ENCODE measurements around the gene AKT1S1. TPM values are rescaled to one million over a fixed set of nuclear protein-coding genes. Genes with fewer than 3 reads are reported as not detected.

The AKT1S1 gene
- total RNA-seq, 2 experiments from 2014 or later, result 17.5 to 19.5 TPM

DNA sequence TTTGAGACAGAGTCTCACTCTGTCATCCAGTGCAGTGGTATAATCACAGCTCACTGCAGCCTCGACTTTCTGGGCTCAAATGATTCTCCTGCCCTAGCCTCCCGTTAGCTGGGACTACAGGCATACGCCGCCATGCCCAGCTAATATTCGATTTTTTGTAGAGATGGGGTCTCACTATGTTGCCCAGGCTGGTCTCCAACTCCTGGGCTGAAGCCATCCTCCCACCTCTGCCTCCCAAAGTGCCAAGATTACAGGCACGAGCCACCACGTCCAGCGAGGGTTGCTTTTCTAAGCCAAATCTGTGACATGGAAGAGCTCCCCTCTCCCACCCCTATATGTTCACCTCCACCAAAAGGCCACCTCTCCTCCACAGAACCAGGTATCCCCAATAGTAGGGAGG is 40.9 kb upstream of the AKT1S1 start:
- ATAC-seq, result no peak
- ChIA-PET POLR2A (interaction anchor here (1.1 to 13.2 kb wide), 3 partner anchors 7 to 41 kb away, joined by 3 to 167 read pairs (median 5); partner anchors contain the start of genes AKT1S1, ATF5 and NUP62), CTCF (interaction anchor here (0.6 to 1.3 kb wide), 2 partner anchors 10 to 48 kb away, joined by 3 to 4 read pairs; no protein-coding TSS in a partner anchor)
- intact Hi-C loops (cut with micrococcal nuclease), result no loop called here
- no peak for DNase-seq
- no peak overlapping the region for H3K4me3 Mint-ChIP-seq
- H3K4me1 Mint-ChIP-seq (ENCODE audit: low read depth), result peaks cover 50% of the 10 kb centered on the region
- no peaks in the 10 kb centered on the region for H3K9me3 Mint-ChIP-seq
- TF ChIP-seq, protein P1, sequence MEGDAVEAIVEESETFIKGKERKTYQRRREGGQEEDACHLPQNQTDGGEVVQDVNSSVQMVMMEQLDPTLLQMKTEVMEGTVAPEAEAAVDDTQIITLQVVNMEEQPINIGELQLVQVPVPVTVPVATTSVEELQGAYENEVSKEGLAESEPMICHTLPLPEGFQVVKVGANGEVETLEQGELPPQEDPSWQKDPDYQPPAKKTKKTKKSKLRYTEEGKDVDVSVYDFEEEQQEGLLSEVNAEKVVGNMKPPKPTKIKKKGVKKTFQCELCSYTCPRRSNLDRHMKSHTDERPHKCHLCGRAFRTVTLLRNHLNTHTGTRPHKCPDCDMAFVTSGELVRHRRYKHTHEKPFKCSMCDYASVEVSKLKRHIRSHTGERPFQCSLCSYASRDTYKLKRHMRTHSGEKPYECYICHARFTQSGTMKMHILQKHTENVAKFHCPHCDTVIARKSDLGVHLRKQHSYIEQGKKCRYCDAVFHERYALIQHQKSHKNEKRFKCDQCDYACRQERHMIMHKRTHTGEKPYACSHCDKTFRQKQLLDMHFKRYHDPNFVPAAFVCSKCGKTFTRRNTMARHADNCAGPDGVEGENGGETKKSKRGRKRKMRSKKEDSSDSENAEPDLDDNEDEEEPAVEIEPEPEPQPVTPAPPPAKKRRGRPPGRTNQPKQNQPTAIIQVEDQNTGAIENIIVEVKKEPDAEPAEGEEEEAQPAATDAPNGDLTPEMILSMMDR (IDR thresholded peaks at IDR 0.05), result no peak
- no peak overlapping the region for H3K27ac Mint-ChIP-seq
- no peaks in the 10 kb centered on the region for H3K27me3 Mint-ChIP-seq
- H3K36me3 Mint-ChIP-seq (ENCODE audit: low read depth), result peaks cover 71% of the 10 kb centered on the region

DNA sequence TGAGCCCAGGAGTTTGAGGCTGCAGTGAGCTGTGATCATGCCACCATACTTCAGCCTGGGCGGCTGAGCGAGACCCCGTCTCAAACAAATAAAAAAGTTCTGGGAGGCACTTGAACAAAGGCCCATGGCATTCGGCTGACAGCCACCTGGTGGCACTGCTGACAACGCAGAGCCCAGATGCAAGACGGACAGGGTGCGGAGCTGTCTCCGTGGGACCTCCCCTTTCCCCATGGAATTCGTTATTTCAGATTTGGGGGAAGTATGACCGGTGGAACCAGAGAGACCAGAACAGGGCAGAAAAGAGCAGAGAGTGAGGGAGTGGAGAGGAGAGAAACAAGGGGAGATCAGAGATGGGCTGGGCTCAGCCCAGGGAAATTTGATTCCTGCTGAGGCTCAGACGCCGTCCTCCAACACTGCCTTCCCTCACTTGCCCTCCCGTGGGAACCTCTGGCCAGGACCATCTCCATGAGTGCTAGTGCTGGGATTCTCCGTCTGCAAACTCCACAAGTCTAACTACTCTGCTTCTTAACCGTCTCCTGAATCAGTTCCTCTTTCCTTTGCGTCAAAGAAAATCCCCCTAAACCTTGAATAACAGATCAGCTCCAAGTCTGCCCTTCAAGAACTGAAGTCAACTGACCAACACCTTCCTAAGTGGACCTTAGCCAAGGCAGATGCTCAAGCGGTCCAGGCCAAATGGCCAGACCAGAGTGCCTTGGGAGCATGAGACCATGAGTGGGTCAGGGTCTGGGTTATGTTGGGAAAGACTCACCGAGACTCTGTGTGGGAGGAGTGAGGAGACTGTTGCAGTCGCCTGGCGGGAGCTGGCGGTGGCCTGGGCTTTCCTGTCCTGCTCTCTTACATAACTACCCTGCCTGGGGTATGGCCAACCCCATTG is 39.9 kb upstream of the AKT1S1 start:
- no peak overlapping the region for H3K4me3 Mint-ChIP-seq
- H3K4me1 Mint-ChIP-seq (ENCODE audit: low read depth), result peaks cover 55% of the 10 kb centered on the region
- H3K27me3 Mint-ChIP-seq, result no peaks in the 10 kb centered on the region
- CTCF ChIA-PET, result interaction anchor here (0.6 to 1.3 kb wide), 2 partner anchors 11 to 49 kb away, joined by 3 to 4 read pairs; no protein-coding TSS in a partner anchor
- TF ChIP-seq, protein P1 (IDR thresholded peaks at IDR 0.05), result no peak
- ATAC-seq (no peak), DNase-seq (no peak)
- peak overlapping the region; percentile 35 for H3K27ac Mint-ChIP-seq
- H3K9me3 Mint-ChIP-seq, result no peaks in the 10 kb centered on the region
- POLR2A ChIA-PET, result interaction anchor here (0.6 to 13.2 kb wide), 2 partner anchors 8 to 17 kb away, joined by 3 to 167 read pairs; partner anchors contain the start of genes ATF5 and NUP62
- H3K36me3 Mint-ChIP-seq (ENCODE audit: low read depth), result peaks cover 74% of the 10 kb centered on the region
- intact Hi-C loops (cut with micrococcal nuclease), result no loop called here

DNA sequence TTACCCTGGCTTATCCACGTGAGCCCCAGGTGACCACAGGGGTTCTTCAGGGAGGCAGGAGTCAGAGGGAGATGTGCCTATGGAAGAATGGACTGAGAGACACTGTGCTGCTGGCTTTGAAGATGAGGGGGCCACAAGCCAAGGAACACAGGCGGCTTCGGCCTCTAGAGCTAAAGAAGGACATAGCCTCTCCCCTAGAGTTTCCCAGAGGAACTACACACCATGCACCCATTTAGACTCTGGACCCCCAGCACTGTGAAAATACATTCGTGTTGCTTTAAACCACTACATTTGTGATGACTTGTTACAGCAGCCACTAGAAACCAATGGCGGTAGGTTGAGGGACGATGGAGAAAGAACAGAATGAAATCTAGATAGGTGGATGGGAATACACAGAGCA is 38.1 kb upstream of the AKT1S1 start:
- H3K4me1 Mint-ChIP-seq (ENCODE audit: low read depth), result peaks cover 57% of the 10 kb centered on the region

DNA sequence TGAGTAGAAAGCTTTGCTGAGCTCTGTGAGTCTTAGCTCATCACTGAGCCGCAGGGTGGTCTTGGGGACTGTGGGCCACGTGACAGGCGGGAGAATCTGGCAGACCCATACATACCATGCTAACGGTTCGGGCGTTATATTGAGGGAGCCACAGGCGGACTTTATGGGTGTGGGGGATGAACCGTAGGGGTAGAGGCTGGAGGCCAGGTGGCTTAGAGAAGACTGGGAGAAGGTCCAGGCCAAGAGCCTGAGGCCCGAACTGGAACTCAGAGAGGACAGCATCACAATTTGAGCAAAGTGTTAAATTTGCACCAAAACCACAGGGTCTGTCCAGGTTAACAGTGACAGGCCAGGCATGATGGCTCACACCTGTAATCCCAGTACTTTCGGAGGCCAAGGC is 36.6 kb upstream of the AKT1S1 start:
- intact Hi-C loops (cut with micrococcal nuclease), result no loop called here
- CTCF ChIA-PET, result interaction anchor here (0.6 to 1.8 kb wide), 6 partner anchors 15 to 223 kb away, joined by 3 to 7 read pairs (median 4); partner anchors contain the start of genes ATF5 and NUP62
- no peak overlapping the region for H3K4me3 Mint-ChIP-seq
- ATAC-seq, result no peak
- peaks cover 60% of the 10 kb centered on the region for H3K4me1 Mint-ChIP-seq (ENCODE audit: low read depth)
- TF ChIP-seq, protein P1 (IDR thresholded peaks at IDR 0.05), result no peak
- H3K9me3 Mint-ChIP-seq, result no peaks in the 10 kb centered on the region
- H3K27me3 Mint-ChIP-seq, result no peaks in the 10 kb centered on the region
- H3K36me3 Mint-ChIP-seq (ENCODE audit: low read depth), result peaks cover 75% of the 10 kb centered on the region
- POLR2A ChIA-PET, result interaction anchor here (0.7 to 13.2 kb wide), 5 partner anchors 9 to 334 kb away, joined by 3 to 167 read pairs (median 6); partner anchors contain the start of genes ATF5, IL4I1, NOSIP and NUP62
- no peak for DNase-seq
- peak overlapping the region; percentile 88 for H3K27ac Mint-ChIP-seq

More for the DNA sequence above, 38.1 kb upstream of the AKT1S1 start:
- ATAC-seq (no peak), DNase-seq (no peak)
- CTCF ChIA-PET, result interaction anchor here (1.3 to 1.5 kb wide), 2 partner anchors 25 to 68 kb away, joined by 3 to 4 read pairs; no protein-coding TSS in a partner anchor
- Mint-ChIP-seq H3K27me3 (no peaks in the 10 kb centered on the region), H3K9me3 (no peaks in the 10 kb centered on the region), H3K27ac (peak overlapping the region; percentile 60), H3K4me3 (no peak overlapping the region), H3K36me3 (ENCODE audit: low read depth) (peaks cover 69% of the 10 kb centered on the region)
- POLR2A ChIA-PET, result interaction anchor here (0.7 to 13.2 kb wide), 2 partner anchors 10 to 43 kb away, joined by 3 to 167 read pairs; partner anchors contain the start of genes ATF5 and NUP62
- TF ChIP-seq, protein P1 (IDR thresholded peaks at IDR 0.05), result no peak
- intact Hi-C loops (cut with micrococcal nuclease), result no loop called here
